HG03439 (cell line): ENCODE data around the gene FBXW2.
A peak's percentile ranks its signal among the peaks of the same experiment; 100 is the strongest.
"Not testable (repeated sequence)": the region's sequence is repeated elsewhere in the genome, so short reads cannot be mapped to it uniquely, and the experiment has no call there.

Experiments
- ATAC-seq: cut with Tn5 transposase; IDR thresholded peaks from one replicate; pipeline ENCODE4 v1.9.1; 2021; ENCODE audit warnings: mild to moderate bottlenecking, moderate library complexity; ENCODE audit not compliant: unreplicated experiment

FBXW2 gene

GRCh38 chr9:120779227-120779626 lies 14.0 kb downstream of the FBXW2 start:
- ATAC-seq, result no peak

DNA sequence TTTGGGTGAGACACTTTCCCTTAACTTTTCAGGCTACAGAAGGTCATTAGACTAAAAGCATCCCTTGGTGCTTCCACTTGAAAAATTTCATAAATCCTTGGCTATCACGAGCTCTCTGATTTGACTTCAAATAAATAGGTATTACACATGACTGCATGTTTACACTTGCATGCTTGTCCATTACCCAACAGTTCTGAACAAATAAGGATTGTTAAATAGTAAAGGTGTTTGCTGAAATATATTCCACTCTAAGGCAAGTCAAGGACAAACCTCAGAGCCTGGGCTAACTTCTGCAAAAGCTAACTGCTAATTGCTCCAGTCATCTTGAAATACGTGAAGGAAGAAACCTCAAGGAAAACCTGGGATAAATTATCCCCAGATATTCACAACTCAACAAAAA lies 14.5 kb downstream of the FBXW2 start:
- no peak for ATAC-seq

DNA sequence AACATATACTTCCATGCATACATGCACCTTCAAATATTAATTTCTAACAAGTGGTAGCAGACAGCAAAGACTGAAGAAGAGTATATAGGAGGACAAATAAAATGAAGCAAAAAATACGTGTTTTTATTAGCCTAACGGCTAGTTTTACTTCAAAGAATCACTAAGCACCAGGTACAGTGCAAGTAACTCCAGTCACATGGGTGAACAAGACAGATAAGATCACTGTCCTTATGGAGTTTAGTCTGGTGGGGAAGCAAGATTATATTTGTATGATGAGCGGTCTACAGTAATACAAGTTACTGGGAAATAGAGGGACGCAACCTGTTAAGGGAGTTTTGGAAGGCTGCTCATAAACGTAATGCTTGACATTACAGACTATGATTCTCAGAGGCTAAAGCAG lies 16.0 kb downstream of the FBXW2 start:
- no peak for ATAC-seq

GRCh38 chr9:120776788-120777187 lies 16.4 kb downstream of the FBXW2 start:
- ATAC-seq, result no peak

GRCh38 chr9:120775859-120776258 lies 17.4 kb downstream of the FBXW2 start:
- no peak for ATAC-seq

DNA sequence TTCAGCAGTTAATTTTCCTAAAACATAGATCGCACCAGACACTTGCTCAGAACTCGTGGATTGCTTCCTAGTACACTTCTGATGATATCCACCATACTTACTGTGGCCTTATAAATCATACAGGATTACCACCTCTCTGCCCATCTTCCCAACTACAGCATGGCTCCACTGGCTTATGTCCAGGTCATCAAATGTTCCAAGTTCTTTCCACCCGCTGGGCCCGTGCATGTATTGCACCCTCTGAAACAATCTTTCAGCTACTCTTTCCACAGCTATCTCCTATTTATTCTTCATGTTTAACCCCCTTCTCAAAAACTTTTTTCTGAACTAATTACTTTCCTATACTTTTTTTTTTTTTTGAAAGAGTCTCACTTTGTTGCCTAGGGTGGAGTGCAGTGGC lies 18.5 kb downstream of the FBXW2 start:
- ATAC-seq, result no peak

DNA sequence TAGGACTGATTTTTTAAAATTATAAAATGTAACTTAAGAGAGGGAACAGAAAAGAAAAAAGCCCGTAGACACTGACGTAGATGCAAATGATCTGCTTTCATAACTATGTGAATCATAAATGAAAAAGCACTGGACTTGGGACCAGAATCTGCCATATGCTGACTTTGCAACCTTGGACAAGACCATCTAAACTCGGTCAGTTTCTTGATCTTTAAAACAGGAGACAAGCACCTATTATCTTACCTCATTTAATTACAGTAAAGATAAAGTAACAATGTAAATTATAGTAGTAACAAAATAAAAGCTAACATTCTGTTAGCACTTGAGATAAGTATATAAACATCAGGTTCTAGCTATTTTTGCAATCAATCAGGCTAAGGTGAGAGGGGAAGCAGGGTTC lies 20.0 kb downstream of the FBXW2 start:
- ATAC-seq, result no peak

GRCh38 chr9:120770931-120771330 lies 22.3 kb downstream of the FBXW2 start:
- no peak for ATAC-seq

GRCh38 chr9:120768886-120769285 lies 24.3 kb downstream of the FBXW2 start:
- ATAC-seq, result no peak

- no peak for ATAC-seq
These were observed 25.0 kb downstream of the FBXW2 start for GRCh38 chr9:120768247-120768646.

DNA sequence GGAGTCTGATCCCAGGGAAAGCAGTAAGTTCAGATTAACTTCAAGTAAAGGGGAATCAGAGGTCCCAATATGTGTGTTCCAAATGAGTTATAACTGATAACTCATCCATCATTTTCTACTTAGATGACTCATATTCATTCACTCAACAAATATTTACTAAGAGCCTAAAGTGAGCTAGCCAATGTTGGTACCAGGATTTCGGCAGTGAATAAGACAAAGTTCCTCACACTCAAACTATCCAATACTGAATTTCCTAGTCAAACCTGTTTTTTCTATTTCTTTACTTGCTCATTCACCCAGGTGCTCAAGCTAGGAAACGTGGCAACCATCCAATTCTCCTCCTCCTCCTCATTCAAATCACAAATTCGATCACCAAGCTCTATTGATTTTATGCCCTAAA lies 25.8 kb downstream of the FBXW2 start:
- no peak for ATAC-seq

- no peak for ATAC-seq
These were observed 27.2 kb downstream of the FBXW2 start for GRCh38 chr9:120765910-120766425.

DNA sequence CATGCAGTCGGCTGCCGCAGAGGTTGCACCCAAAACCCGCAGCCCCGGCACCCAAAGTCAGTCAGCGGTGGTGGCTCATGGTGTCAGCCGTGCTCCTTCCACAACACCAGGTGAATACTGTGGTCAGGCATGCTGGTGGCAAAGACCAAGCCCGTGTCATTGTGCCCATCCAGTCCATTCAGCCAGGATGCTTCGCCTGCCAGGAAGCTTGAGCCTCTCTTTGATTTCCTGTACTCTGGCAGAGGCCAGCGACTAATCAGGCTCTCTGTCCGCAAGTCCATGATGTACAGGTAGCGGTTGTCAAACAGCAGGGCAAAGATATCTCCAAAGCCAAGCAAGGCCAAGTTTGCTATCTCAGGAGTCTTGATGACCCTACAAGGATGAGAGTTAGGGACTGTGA lies 28.7 kb downstream of the FBXW2 start:
- ATAC-seq, result no peak

- ATAC-seq, result no peak
These were observed 32.2 kb downstream of the FBXW2 start for GRCh38 chr9:120761006-120761405.

DNA sequence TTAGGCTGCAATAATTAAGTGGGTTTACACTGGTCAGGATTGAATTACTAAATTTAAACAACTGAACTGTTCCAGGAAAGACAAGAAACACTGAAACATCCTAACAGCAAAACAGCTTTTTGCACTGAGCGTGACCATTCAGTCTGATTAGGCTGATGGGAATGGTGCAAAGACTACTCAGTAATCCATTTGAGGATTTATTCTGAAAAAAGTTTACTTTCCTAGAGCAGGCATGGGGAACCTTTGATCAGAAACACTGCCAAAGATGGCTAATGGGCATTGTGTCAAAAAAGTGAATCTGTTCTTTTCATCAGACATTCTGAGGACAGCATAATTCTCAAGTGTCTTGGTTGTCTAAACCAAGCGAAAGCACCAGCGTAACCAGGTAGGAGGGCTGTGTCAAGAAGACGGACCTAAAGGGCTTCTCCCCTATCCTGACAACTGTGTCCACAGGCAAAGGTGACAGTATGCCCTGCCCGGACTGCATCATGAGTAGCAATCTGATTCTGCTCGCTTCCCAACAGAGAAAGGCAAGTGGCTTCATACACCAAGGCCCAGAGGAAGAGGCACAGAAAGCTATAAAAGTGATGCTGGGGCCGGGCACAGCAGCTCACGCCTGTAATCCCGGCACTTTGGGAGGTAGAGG lies 33.3 kb downstream of the FBXW2 start:
- no peak for ATAC-seq

DNA sequence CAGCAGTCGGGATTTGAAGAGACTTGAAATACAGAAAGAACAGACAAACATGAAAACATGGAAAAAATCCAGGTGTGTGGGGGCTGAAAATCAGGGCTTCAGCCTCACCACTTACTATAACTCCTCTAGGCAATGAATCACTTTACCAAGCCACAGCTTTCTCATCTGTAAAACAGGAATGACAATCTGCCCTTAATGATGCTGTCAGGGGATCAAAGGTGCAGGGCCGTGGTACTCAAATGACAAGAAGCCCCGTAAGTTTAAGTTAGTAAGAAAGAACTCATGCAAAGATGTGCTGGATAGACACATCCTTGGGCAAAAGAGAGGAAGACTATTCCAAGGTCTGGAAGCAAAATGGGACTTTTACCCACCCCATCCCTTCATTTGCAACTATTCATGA lies 34.7 kb downstream of the FBXW2 start:
- no peak for ATAC-seq

DNA sequence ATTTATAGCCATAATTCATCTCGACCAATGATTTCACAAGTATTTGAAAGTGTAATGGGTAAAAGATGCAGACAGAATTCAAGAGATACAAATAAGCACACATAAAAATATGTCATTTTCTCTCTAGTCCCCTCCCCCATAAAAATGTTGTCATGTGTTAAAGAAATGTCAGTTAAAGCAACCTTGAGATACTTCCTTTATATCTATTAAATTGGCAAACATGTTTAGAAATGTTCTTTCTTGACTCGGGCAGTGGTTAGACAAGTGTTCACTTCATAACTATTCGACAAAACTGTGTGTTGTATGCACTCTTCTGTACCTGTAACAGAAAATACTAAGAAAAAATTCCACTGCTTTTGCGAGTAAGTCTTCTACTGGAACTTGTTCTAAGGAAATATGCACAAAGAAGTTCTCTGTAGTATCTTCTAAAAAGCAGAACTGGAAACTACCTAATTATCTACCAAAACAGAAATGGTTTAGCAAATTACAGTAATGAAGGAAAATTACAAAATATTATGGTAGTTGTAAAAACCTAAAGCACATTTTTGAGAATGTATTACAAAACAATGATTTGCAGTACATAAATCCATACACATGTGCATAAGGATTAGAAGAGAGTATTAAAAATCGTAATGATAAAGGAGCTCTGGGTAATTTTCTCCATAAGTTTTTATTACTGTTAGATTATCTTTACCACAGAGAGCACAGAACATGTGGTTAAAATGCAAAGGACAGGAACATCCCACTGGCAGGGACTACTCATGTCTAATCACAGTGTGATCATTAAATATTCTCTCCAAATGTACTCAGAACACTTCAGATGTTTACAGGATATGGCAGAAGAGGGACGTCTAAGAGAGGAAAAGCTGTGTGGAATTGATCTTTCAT lies 35.9 kb downstream of the FBXW2 start:
- ATAC-seq, result no peak

DNA sequence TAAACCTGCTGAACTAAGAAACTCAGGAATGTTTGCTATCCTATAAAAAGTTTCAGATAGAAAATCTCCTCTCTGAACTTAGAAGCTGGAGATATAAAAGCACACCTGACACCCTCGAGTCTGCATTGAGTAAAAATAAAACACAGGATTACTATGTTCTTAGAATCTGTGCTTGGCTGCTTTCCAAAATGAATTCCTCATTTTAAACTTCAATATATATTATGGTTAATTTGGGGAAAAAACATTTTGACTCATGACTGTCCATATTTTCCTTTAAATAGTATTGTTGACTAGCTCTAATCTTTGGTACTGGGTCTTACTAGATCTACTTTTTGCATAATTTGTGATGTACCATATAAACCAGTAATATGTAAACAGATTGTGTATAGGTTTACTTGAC lies 36.7 kb downstream of the FBXW2 start:
- no peak for ATAC-seq

GRCh38 chr9:120755810-120756434 lies 37.3 kb downstream of the FBXW2 start:
- ATAC-seq, result peak; percentile 53

DNA sequence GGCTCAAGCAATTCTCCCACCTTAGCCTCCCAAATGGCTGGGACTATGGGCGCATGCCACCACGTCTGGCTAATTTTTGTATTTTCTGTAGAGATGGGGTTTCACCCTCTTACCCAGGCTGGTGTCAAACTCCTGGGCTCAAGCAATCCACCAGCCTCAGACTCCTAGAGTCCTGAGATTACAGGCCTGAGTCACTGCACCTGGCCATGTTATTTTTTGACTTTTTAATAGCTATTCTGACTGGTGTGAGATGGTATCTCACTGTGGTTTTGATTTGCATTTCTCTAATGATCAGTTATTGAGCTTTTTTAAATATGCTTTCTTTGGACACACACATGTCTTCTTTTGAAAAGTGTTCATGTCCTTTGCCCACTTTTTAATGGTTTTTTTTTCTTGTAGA lies 38.2 kb downstream of the FBXW2 start:
- peak; percentile 80 for ATAC-seq

- ATAC-seq, result no peak
These were observed 42.8 kb downstream of the FBXW2 start for GRCh38 chr9:120750421-120750820.

- not testable (repeated sequence) for ATAC-seq
These were observed 46.9 kb downstream of the FBXW2 start for GRCh38 chr9:120746366-120746765.
